ENCODE data around the gene IFNGR2.

- TF ChIP-seq GATA2 (IDR thresholded peaks at IDR 0.05; ENCODE audit: low read depth, low read length) = no peak
- TF ChIP-seq GATA3 (IDR thresholded peaks at IDR 0.05; ENCODE audit: low read depth, low read length) = no peak
Measured at GRCh38 chr21:33368124-33368523, 35.1 kb upstream of the IFNGR2 start.
